Neural progenitor cell (in vitro differentiated cells): ENCODE results near the gene PDE4A.

Experiments used
- EZH2 ChIP-seq: fragments of 200-600 bp; sonication (generic); IDR thresholded peaks from 2 replicates; pipeline ENCODE4 v1.6.1; 2017; ENCODE audit warnings: antibody characterized with exemption, mild to moderate bottlenecking, moderate library complexity
- EZH2phosphoT487 ChIP-seq: fragments of 200-600 bp; sonication (generic); IDR thresholded peaks from 2 replicates; pipeline ENCODE4 v1.6.1; 2017; ENCODE audit warnings: antibody characterized with exemption
- TF ChIP-seq, protein P1 (sequence below): fragments of 200-600 bp; sonication (generic); IDR thresholded peaks from 2 replicates; pipeline ENCODE4 v1.5.1; 2017; ENCODE audit warnings: antibody characterized with exemption, mild to moderate bottlenecking

DNA sequence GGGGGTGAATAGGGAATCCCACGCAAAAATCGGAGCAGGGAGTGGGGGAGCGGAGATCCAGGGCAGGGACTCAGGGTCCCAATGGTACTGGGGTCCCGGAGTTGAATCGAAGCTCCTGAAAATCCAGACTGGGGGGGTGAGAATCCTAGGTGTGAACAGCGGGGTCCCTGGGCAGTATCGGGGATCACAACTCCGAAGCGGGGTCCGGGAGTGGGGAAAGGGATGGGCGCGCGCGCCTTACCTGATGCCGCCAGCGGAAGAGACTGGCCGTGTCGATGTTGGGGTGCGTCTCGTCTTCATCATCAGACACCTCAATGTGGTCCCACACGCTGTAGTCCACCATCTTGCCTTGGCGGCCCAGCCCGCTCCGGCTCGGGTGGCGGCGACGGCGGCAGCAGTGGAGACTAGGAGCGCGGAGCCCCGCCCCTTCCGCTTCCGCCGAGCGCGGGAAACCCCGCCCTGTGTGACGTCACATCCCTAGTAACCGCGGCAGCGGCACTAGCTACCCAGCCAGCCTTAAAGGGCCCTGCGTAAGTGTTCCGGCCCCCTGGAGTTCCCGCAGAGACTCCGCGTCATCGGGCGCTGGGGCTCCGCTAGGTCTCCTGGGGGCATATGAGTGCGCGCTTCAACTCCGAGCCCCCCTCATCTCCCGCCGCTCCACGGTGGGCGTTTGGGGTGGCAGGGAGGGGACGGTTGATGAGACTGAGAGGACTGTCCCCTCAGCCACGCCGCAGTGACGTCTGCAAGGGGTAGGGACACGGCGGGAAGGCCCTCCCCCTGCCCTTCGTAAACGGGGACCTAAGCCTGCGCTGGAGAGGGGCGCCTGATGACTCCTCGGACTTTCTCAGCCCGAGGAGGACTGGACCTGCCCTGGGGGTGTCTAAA, 17.0 kb upstream of the PDE4A start, which contains the start of gene CDC37:
- TF ChIP-seq, protein P1, sequence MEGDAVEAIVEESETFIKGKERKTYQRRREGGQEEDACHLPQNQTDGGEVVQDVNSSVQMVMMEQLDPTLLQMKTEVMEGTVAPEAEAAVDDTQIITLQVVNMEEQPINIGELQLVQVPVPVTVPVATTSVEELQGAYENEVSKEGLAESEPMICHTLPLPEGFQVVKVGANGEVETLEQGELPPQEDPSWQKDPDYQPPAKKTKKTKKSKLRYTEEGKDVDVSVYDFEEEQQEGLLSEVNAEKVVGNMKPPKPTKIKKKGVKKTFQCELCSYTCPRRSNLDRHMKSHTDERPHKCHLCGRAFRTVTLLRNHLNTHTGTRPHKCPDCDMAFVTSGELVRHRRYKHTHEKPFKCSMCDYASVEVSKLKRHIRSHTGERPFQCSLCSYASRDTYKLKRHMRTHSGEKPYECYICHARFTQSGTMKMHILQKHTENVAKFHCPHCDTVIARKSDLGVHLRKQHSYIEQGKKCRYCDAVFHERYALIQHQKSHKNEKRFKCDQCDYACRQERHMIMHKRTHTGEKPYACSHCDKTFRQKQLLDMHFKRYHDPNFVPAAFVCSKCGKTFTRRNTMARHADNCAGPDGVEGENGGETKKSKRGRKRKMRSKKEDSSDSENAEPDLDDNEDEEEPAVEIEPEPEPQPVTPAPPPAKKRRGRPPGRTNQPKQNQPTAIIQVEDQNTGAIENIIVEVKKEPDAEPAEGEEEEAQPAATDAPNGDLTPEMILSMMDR = no peak
- TF ChIP-seq EZH2phosphoT487 = no peak
- TF ChIP-seq EZH2 = no peak
